Measurements from ENCODE around the gene PCDHA10.
"Not testable (repeated sequence)": the region's sequence is repeated elsewhere in the genome, so short reads cannot be mapped to it uniquely, and the experiment has no call there.

PCDHA10 gene

GRCh38 chr5:140857177-140857986, 1.7 kb downstream of the PCDHA10 start:
- Histone ChIP-seq H3K9me3 (replicated peaks; ENCODE audit: low read length) (peaks cover 6% of the 10 kb centered on the region), H3K36me3 (ENCODE audit: insufficient read depth, low read length) (no peaks in the 10 kb centered on the region), H3K9ac (ENCODE audit: low read depth, low read length) (no peak overlapping the region), H3K4me3 (ENCODE audit: low read length) (no peak overlapping the region), H3K27me3 (ENCODE audit: control insufficient read depth, insufficient read depth, low read length) (no peaks in the 10 kb centered on the region), H3K4me2 (ENCODE audit: low read length) (no peak overlapping the region), H3K4me1 (ENCODE audit: control insufficient read depth, insufficient read depth, low read length) (no peaks in the 10 kb centered on the region)

DNA sequence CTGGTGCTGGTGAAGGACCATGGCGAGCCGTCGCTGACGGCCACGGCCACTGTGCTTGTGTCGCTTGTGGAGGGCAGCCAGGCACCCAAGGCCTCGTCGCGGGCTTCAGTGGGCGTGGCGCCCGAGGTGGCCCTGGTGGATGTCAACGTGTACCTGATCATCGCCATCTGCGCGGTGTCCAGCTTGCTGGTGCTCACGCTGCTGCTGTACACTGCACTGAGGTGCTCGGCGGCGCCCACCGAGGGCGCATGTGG, 2.2 kb downstream of the PCDHA10 start:
- Histone ChIP-seq H3K9me3 (replicated peaks; ENCODE audit: low read length) (peaks cover 6% of the 10 kb centered on the region), H3K4me1 (ENCODE audit: control insufficient read depth, insufficient read depth, low read length) (no peaks in the 10 kb centered on the region), H3K4me3 (ENCODE audit: low read length) (no peak overlapping the region), H3K4me2 (ENCODE audit: low read length) (no peak overlapping the region), H3K9ac (ENCODE audit: low read depth, low read length) (no peak overlapping the region), H3K27me3 (ENCODE audit: control insufficient read depth, insufficient read depth, low read length) (no peaks in the 10 kb centered on the region), H3K36me3 (ENCODE audit: insufficient read depth, low read length) (no peaks in the 10 kb centered on the region)

DNA sequence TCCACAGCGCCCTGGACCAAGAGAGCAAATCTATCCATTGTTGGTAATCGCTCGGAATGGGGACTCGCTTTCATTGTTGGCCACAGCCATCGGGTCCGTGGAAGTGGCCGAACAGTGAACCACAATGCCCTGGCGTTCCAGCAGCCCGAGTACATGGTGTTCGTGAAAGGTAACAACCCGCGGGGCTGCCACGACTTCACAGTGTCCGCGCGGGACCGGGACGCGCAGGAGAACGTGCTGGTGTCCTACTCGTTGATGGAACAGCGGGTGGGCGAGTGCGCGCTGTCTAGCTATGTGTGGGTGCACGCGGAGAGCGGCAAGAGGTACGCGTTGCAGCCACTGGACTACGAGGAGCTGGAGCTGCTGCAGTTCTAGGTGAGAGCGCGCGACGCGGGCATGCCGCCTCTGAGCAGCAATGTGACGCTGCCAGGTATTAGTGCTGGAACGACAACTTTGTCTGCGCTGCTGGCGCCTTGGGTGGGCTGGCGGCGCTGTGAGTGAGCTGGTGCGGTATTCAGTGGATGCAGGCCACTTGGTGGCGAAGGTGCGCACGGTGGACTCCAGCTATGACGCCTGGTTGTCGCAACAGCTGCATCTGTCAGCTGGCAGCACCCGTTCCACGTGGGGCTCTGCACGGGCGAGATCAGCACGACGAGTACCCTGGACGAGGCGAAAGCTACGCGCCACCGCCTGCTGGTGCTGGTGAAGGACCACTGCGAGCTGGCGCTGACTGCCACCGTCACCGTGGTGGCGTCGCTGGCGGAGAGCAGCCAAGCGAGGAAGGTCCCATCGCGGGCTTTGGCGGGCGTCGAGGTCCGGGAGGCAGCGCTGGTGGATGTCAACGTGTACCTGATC, 7.0 kb downstream of the PCDHA10 start:
- Histone ChIP-seq H3K9me3 (replicated peaks; ENCODE audit: low read length) (peaks cover 6% of the 10 kb centered on the region), H3K4me1 (ENCODE audit: control insufficient read depth, insufficient read depth, low read length) (no peaks in the 10 kb centered on the region), H3K36me3 (ENCODE audit: insufficient read depth, low read length) (no peaks in the 10 kb centered on the region), H3K4me2 (ENCODE audit: low read length) (no peak overlapping the region), H3K4me3 (ENCODE audit: low read length) (no peak overlapping the region), H3K27me3 (ENCODE audit: control insufficient read depth, insufficient read depth, low read length) (no peaks in the 10 kb centered on the region), H3K9ac (ENCODE audit: low read depth, low read length) (no peak overlapping the region)

DNA sequence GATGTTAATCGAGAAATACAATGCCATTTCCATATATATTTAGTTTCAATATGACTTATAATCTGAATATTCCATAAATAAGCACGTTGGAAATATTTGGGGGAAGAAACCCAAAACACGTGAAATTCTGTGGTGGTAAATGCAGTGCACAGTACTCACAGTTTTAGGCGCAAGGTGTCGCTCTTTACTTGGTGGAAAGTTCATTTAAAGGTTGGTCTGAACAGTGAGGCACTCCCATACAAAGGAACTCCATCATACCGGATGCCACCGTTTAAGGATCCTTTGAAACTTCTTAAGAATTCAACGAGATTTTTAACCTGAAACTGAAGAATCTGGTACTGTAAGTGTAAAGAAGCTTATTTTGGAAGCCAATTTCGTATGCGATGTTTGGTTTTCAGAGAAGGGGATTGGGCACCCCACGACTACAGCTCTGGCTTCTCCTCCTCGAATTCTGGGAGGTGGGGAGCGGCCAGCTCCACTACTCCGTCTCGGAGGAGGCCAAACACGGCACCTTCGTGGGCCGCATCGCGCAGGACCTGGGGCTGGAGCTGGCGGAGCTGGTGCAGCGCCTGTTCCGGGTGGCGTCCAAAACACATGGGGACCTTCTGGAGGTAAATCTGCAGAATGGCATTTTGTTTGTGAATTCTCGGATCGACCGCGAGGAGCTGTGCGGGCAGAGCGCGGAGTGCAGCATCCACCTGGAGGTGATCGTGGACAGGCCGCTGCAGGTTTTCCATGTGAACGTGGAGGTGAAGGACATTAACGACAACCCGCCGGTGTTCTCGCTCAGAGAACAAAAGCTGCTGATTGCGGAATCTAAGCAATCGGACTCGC, 13.2 kb downstream of the PCDHA10 start, which contains the start of gene PCDHA11:
Gene PCDHA11 (plus strand): TSS at position 237 of the 834 bp plus-strand sequence. CDS start 147 bp downstream, at position 384.
- H3K4me2 ChIP-seq (ENCODE audit: low read length), result no peak within 1 kb of the TSS
- no peaks in the 10 kb centered on the region for H3K36me3 ChIP-seq (ENCODE audit: insufficient read depth, low read length)
- no peaks in the 10 kb centered on the region for H3K9me3 ChIP-seq (replicated peaks; ENCODE audit: low read length)
- no peaks in the 10 kb centered on the region for H3K4me1 ChIP-seq (ENCODE audit: control insufficient read depth, insufficient read depth, low read length)
- no peak within 1 kb of the TSS for H3K9ac ChIP-seq (ENCODE audit: low read depth, low read length)
- no peaks in the 10 kb centered on the region for H3K27me3 ChIP-seq (ENCODE audit: control insufficient read depth, insufficient read depth, low read length)
- no peak within 1 kb of the TSS for H3K4me3 ChIP-seq (ENCODE audit: low read length)

GRCh38 chr5:140869555-140869886, 13.8 kb downstream of the PCDHA10 start:
- Histone ChIP-seq H3K4me3 (ENCODE audit: low read length) (no peak overlapping the region), H3K27me3 (ENCODE audit: control insufficient read depth, insufficient read depth, low read length) (no peaks in the 10 kb centered on the region), H3K9ac (ENCODE audit: low read depth, low read length) (no peak overlapping the region), H3K9me3 (replicated peaks; ENCODE audit: low read length) (no peaks in the 10 kb centered on the region), H3K36me3 (ENCODE audit: insufficient read depth, low read length) (no peaks in the 10 kb centered on the region), H3K4me2 (ENCODE audit: low read length) (no peak overlapping the region), H3K4me1 (ENCODE audit: control insufficient read depth, insufficient read depth, low read length) (no peaks in the 10 kb centered on the region)

DNA sequence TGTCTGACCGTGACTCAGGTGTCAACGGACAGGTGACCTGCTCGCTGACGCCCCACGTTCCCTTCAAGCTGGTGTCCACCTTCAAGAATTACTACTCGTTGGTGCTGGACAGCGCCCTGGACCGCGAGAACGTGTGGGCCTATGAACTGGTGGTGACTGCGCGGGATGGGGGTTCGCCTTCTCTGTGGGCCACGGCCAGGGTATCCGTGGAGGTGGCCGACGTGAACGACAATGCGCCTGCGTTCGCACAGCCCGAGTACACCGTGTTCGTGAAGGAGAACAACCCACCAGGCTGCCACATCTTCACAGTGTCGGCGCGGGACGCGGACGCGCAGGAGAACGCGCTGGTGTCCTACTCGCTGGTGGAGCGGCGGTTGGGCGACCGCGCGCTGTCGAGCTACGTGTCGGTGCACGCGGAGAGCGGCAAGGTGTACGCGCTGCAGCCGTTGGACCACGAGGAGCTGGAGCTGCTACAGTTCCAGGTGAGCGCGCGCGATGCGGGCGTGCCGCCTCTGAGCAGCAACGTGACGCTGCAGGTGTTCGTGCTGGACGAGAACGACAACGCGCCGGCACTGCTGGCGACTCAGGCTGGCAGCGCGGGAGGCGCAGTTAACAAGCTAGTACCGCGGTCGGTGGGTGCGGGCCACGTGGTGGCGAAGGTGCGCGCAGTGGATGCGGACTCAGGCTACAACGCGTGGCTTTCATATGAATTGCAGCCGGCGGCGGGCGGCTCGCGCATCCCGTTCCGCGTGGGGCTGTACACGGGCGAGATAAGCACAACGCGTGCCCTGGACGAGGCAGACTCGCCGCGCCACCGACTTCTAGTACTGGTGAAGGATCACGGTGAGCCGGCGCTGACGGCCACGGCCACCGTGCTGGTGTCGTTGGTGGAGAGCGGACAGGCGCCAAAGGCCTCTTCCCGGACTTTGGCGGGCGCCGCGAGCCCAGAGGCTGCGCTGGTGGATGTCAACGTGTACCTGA, 14.8 kb downstream of the PCDHA10 start:
- H3K9ac ChIP-seq (ENCODE audit: low read depth, low read length), result no peak overlapping the region
- no peak overlapping the region for H3K4me3 ChIP-seq (ENCODE audit: low read length)
- no peaks in the 10 kb centered on the region for H3K27me3 ChIP-seq (ENCODE audit: control insufficient read depth, insufficient read depth, low read length)
- no peak overlapping the region for H3K4me2 ChIP-seq (ENCODE audit: low read length)
- no peaks in the 10 kb centered on the region for H3K4me1 ChIP-seq (ENCODE audit: control insufficient read depth, insufficient read depth, low read length)
- H3K9me3 ChIP-seq (replicated peaks; ENCODE audit: low read length), result no peaks in the 10 kb centered on the region
- no peaks in the 10 kb centered on the region for H3K36me3 ChIP-seq (ENCODE audit: insufficient read depth, low read length)

GRCh38 chr5:140875085-140876065, 19.7 kb downstream of the PCDHA10 start, which contains the start of gene PCDHA12:
TSS of gene PCDHA12 (plus strand) at chr5:140875308. CDS start at chr5:140875473, 165 bp downstream.
- H3K4me3 ChIP-seq (ENCODE audit: low read length), result no peak within 1 kb of the TSS
- no peak within 1 kb of the TSS for H3K9ac ChIP-seq (ENCODE audit: low read depth, low read length)
- no peaks in the 10 kb centered on the region for H3K27me3 ChIP-seq (ENCODE audit: control insufficient read depth, insufficient read depth, low read length)
- H3K4me1 ChIP-seq (ENCODE audit: control insufficient read depth, insufficient read depth, low read length), result no peaks in the 10 kb centered on the region
- H3K9me3 ChIP-seq (replicated peaks; ENCODE audit: low read length), result peaks cover 5% of the 10 kb centered on the region
- no peak within 1 kb of the TSS for H3K4me2 ChIP-seq (ENCODE audit: low read length)
- H3K36me3 ChIP-seq (ENCODE audit: insufficient read depth, low read length), result no peaks in the 10 kb centered on the region

DNA sequence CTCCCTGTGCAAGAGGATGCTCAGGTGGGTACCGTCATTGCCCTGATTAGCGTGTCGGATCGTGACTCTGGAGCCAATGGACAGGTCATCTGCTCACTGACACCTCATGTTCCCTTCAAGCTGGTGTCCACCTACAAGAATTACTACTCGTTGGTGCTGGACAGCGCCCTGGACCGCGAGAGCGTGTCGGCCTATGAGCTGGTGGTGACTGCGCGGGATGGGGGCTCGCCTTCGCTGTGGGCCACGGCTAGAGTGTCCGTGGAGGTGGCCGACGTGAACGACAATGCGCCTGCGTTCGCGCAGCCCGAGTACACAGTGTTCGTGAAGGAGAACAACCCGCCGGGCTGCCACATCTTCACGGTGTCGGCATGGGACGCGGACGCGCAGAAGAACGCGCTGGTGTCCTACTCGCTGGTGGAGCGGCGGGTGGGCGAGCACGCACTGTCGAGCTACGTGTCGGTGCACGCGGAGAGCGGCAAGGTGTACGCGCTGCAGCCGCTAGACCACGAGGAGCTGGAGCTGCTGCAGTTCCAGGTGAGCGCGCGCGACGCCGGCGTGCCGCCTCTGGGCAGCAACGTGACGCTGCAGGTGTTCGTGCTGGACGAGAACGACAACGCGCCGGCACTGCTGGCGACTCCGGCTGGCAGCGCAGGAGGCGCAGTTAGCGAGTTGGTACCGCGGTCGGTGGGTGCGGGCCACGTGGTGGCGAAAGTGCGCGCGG, 21.0 kb downstream of the PCDHA10 start:
- H3K4me2 ChIP-seq (ENCODE audit: low read length); H3K36me3 ChIP-seq (ENCODE audit: insufficient read depth, low read length); H3K9me3 ChIP-seq (replicated peaks; ENCODE audit: low read length); H3K9ac ChIP-seq (ENCODE audit: low read depth, low read length); H3K27me3 ChIP-seq (ENCODE audit: control insufficient read depth, insufficient read depth, low read length); H3K4me1 ChIP-seq (ENCODE audit: control insufficient read depth, insufficient read depth, low read length); H3K4me3 ChIP-seq (ENCODE audit: low read length): not testable (repeated sequence)

DNA sequence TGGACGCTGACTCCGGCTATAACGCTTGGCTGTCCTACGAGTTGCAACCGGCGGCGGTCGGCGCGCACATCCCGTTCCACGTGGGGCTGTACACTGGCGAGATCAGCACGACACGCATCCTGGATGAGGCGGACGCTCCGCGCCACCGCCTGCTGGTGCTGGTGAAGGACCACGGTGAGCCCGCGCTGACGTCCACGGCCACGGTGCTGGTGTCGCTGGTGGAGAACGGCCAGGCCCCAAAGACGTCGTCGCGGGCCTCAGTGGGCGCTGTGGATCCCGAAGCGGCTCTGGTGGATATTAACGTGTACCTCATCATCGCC, 21.5 kb downstream of the PCDHA10 start:
- Histone ChIP-seq H3K9me3 (replicated peaks; ENCODE audit: low read length) (peaks cover 5% of the 10 kb centered on the region), H3K4me1 (ENCODE audit: control insufficient read depth, insufficient read depth, low read length) (no peaks in the 10 kb centered on the region), H3K36me3 (ENCODE audit: insufficient read depth, low read length) (no peaks in the 10 kb centered on the region), H3K4me2 (ENCODE audit: low read length) (no peak overlapping the region), H3K4me3 (ENCODE audit: low read length) (no peak overlapping the region), H3K27me3 (ENCODE audit: control insufficient read depth, insufficient read depth, low read length) (no peaks in the 10 kb centered on the region), H3K9ac (ENCODE audit: low read depth, low read length) (no peak overlapping the region)
